HG02759 (cell line): ENCODE results near the gene IRF2BP2.

Source experiments
- ATAC-seq: cut with Tn5 transposase; IDR thresholded peaks from one replicate; pipeline ENCODE4 v1.9.1; 2021; ENCODE audit warnings: mild to moderate bottlenecking, moderate library complexity; ENCODE audit not compliant: unreplicated experiment

Gene IRF2BP2

GRCh38 chr1:234585330-234586055 lies 24.5 kb downstream of the IRF2BP2 start:
- no peak for ATAC-seq

- ATAC-seq: no peak
Observed at GRCh38 chr1:234584926-234585325, 25.1 kb downstream of the IRF2BP2 start.

- ATAC-seq: no peak
Observed at GRCh38 chr1:234584420-234584805, 25.6 kb downstream of the IRF2BP2 start.

- no peak for ATAC-seq
Observed at GRCh38 chr1:234583755-234584419, 26.1 kb downstream of the IRF2BP2 start.

GRCh38 chr1:234582681-234583301 lies 27.2 kb downstream of the IRF2BP2 start:
- ATAC-seq: no peak

- no peak for ATAC-seq
Observed at GRCh38 chr1:234582186-234582585, 27.8 kb downstream of the IRF2BP2 start.

- ATAC-seq: no peak
Observed at GRCh38 chr1:234581063-234581714, 28.8 kb downstream of the IRF2BP2 start.

- no peak for ATAC-seq
Observed at GRCh38 chr1:234579967-234580366, 30.0 kb downstream of the IRF2BP2 start.

- no peak for ATAC-seq
Observed at GRCh38 chr1:234578735-234579134, 31.2 kb downstream of the IRF2BP2 start.

GRCh38 chr1:234578087-234578486 lies 31.9 kb downstream of the IRF2BP2 start:
- no peak for ATAC-seq

GRCh38 chr1:234573711-234574299 lies 36.2 kb downstream of the IRF2BP2 start:
- ATAC-seq: no peak

- no peak for ATAC-seq
Observed at GRCh38 chr1:234572966-234573365, 37.0 kb downstream of the IRF2BP2 start.

- ATAC-seq: no peak
Observed at GRCh38 chr1:234571702-234572101, 38.3 kb downstream of the IRF2BP2 start.

GRCh38 chr1:234570329-234571120 lies 39.5 kb downstream of the IRF2BP2 start:
- ATAC-seq: no peak

GRCh38 chr1:234568345-234568744 lies 41.6 kb downstream of the IRF2BP2 start:
- ATAC-seq: no peak

- ATAC-seq: no peak
Observed at GRCh38 chr1:234565132-234565531, 44.8 kb downstream of the IRF2BP2 start.

- no peak for ATAC-seq
Observed at GRCh38 chr1:234564035-234565029, 45.6 kb downstream of the IRF2BP2 start.

GRCh38 chr1:234562334-234562733 lies 47.6 kb downstream of the IRF2BP2 start:
- ATAC-seq: no peak

GRCh38 chr1:234561319-234561718 lies 48.7 kb downstream of the IRF2BP2 start:
- no peak for ATAC-seq
